HG02642 (cell line): Measurements from ENCODE around the gene TIMM22.
"Not testable (repeated sequence)": the region's sequence is repeated elsewhere in the genome, so short reads cannot be mapped to it uniquely, and the experiment has no call there.

Experiments used
- ATAC-seq: cut with Tn5 transposase; IDR thresholded peaks from one replicate; pipeline ENCODE4 v1.9.1; 2021; ENCODE audit warnings: mild to moderate bottlenecking; ENCODE audit not compliant: unreplicated experiment, poor library complexity

The TIMM22 gene

DNA sequence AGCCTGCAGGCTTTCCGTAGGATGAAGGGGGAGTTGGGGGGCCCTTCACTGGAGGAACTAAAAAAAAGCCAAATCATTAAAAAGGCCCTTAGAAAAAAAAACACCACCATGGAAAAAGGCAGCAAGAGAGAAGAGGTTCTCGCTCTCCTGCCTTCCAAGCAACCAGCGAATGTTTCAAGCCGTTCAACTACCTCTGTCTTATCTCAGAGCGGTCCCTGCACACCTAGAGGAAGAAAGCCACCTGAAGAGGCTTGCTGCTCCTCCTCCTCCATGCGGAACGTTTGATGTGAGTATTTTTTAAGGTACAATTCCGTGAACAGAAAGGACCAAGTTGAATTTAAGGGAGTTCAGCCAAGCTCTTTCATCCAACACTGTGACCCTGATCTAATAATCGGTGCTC, 26.6 kb upstream of the TIMM22 start:
- ATAC-seq: no peak

GRCh38 chr17:971861-972260, 25.1 kb upstream of the TIMM22 start:
- ATAC-seq: not testable (repeated sequence)

GRCh38 chr17:973053-973452, 23.9 kb upstream of the TIMM22 start:
- ATAC-seq: no peak

DNA sequence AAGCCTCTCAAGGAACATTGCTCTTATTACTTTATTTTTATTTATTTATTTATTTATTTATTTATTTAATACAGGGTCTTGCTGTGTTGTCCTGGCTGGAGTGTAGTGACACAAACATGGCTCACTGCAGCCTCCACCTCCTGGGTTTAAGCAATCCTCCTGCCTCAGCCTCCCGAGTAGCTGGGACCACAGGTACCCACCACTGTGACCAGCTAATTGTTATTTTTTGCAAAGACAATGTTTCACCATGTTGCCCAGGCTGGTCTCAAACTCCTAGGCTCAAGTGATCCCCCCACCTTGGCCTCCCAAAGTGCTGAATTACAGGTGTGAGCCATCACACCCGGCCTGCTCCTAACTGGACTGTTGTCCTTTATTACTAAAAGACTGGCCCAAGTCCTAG, 22.2 kb upstream of the TIMM22 start:
- ATAC-seq: not testable (repeated sequence)

GRCh38 chr17:975371-975915, 21.5 kb upstream of the TIMM22 start:
- ATAC-seq: no peak

DNA sequence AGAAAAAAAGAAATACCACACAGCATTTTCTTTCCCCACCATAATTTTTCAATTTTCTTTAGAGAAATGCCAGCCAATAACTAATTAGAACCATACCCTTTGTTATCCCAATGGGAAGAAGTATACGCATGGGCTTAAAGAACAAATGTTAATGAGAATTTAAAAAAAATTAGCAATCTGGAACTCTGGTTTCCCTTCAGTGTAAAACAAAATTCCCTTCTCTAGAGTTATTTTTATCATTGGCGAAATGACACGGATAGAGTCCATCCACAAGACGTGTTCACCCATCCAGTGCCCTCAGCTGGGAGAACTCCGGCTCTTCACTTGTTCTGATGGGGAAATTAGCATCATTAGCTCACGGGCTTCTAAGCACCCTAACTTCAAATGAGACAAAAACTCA, 20.6 kb upstream of the TIMM22 start:
- no peak for ATAC-seq

GRCh38 chr17:977166-977565, 19.8 kb upstream of the TIMM22 start:
- ATAC-seq: no peak

GRCh38 chr17:978103-979093, 18.5 kb upstream of the TIMM22 start:
- ATAC-seq: no peak

- ATAC-seq: peak; percentile 44
Observed at GRCh38 chr17:979212-979538, 17.8 kb upstream of the TIMM22 start.

DNA sequence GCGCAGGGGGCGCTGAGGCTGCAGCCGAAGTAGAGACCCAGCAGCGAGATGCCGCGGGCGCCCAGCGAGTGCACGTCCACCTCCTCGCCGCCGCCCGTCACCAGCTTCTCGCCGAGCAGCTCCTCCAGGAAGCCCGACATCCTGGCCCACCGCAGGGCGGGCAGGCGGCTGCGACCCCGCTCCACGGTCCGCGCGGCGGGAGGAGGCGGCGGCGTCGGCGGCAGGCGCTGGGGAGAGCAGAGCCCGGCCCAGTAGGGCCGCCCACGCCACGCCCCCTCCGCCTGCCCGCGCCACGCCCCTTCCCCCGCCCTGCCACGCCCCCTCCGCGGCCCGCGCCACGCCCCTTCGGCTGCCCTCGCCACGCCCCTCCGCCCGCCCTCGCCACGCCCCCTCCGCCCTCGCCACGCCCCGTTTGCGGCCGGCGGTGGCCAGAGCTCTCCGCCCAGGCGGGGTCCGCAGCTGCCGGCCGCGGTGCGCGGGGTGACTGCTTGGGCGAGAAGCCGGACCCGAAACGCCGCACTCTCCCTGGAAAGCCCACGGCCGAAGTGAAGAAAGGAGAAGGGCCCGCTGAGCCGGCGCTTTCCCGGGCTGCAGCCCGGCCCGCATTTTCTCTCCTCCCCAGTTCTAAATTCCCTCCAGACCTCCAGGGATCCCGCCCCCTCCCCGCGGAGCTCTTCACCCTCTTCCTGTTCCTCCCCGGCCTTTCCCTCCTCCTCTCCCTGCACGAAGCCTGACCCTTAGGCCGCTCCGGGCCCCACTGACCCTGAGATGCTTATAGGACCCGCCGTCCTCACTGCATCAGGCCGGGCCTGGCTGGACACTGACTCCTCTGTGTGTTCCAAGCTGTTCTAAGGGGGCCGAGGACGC, 17.2 kb upstream of the TIMM22 start, which contains the start of gene NXN:
NXN (minus strand) TSS at position 238 of the 867 bp plus-strand sequence.
- ATAC-seq: peak; percentile 77

DNA sequence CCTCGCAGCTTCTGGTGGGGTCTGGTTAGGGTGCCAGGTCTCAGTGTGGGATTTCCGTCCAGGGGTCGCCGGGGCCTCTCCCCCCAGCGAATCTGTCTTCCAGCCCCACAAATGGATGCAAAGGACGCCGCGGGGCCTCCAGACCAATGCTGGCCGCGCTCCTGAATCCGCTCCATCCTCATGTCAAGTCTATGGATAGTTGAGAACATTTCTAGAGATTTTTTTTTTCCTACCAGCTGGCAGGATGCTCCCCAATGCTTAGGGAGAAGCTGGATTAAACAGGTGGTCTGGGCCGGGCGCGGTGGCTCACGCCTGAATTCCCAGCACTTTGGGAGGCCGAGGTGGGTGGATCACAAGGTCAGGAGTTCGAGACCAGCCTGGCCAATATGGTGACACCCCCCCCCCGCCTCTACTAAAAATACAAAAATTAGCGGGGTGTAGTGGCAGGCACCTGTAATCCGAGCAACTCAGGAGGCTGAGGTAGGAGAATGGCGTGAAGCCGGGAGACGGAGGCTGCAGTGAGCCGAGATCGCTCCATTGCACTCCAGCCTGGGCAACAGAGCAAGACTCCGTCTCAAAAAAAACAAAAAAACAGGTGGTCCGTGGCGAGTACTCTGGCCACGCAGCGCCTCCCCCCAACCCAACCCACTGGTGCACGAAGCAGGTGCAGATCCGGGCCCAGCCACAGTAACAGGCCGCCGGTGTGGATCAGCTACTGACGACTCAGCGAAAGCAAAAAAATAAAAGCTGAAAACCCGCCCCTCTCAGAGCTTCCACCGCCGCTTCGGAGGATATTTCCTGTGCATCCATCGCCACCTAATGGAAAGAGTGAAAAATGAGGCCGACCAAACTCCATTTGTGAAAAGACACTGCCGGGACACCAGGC, 16.3 kb upstream of the TIMM22 start:
- ATAC-seq: no peak

- ATAC-seq: no peak
Observed at GRCh38 chr17:981292-981658, 15.7 kb upstream of the TIMM22 start.

DNA sequence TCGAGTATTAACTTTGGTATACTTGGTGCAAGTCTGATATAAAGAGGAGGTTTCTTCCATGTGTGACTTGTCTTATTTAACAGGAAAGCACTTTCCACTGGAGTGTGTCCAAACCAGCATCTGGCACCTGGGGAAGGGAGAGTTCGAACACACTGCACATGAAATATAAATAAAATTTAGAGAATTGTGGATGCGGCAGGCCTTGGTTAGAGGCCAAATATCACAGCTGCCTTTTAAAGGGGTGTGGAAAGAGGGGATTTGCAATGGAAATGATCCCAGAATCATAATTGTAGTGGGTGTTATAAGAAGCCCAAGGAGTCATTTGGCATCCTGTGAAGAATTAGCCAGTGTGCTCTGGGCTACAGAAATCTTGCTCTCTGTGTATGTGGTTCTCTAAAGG, 13.0 kb upstream of the TIMM22 start:
- ATAC-seq: no peak

- ATAC-seq: no peak
Observed at GRCh38 chr17:986322-986929, 10.5 kb upstream of the TIMM22 start.

- ATAC-seq: no peak
Observed at GRCh38 chr17:987931-988330, 9.0 kb upstream of the TIMM22 start.

DNA sequence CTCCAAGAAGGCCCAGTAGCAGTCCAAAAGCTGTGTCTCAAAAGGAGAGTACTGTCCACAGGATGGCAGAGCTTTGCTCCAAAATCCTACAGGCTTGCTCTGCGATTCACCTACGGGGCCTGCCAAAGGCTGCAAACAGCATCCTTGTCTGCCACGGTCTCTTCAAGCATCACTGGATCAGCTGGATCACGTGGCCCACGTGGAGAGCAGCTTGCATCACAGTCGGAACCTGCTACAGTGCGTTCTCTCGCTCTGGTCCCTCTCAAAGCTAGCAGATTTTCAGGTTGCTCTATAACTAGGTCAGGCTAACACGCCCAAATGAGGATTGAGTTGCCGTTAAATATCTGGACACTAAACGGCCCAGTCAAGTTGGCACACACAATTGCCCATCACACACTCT, 8.4 kb upstream of the TIMM22 start:
- ATAC-seq: no peak

DNA sequence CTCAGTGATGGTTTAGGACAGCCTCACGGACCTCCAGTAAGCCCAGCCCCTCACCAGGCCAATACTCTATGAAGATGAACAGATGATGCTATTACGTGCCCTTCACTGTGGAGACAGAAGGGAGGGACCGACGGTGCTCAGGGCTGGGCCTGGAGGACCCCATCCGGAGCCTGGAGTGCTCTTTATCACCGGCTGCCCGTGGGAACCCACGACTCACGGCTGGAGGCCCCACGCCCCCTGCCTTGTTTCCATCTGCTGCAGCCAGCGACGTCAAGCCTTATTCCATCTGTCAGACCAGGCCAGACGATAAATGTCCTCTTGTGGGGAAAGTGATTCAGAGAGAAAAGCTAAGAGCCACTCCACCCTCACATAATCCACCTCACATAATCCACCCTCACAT, 4.0 kb upstream of the TIMM22 start:
- ATAC-seq: no peak

- ATAC-seq: not testable (repeated sequence)
Observed at GRCh38 chr17:995324-995723, 1.6 kb upstream of the TIMM22 start.

- ATAC-seq: no peak
Observed at GRCh38 chr17:998111-998510, 1.2 kb downstream of the TIMM22 start.
